ENCODE measurements around the gene WWC2. TPM values are rescaled to one million over a fixed set of nuclear protein-coding genes. Genes with fewer than 3 reads are reported as not detected.

Gene WWC2
- total and polyA plus RNA-seq, 2 donors (not counting 3 experiments of a cell fraction or from before 2014, with no cell fraction given) = 12.9 to 52.2 TPM

DNA sequence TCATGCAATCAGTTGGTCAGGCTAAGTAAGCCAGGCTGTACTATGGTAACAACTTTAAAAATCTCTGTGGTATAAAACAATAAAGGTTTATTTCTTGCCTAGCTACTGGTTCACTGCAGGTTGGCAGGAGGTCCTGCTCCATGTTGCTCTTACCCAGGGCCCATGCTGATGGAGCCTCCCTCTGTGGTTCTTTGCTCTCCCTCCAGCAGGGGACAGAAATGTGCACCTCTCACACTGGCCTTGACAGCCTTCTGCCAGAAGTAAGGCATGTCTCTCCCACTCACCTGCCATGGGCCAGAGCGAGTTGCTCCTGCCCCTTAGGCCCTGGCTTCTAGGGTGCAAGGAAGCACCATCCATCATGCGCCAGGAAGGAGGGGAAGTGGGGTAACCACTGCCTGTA lies 189.9 kb downstream of the WWC2 start:
- no peak for DNase-seq (ENCODE audit: low read depth, low spot score)
- Histone ChIP-seq H3K4me3 (replicated peaks in 1 of 3; ENCODE audit: insufficient read depth in 1 of 3, low read depth in 1 of 3, low read length in 3 of 3) (no peak overlapping the region), H3K79me2 (ENCODE audit: control insufficient read depth, insufficient read depth, low read length) (no peaks in the 10 kb centered on the region), H3K27me3 (ENCODE audit: control insufficient read depth in 2 of 2, insufficient read depth in 2 of 2, low read length in 2 of 2) (no peaks in the 10 kb centered on the region), H3K9ac (replicated peaks; ENCODE audit: extremely low read depth, insufficient read depth, low read length) (no peak overlapping the region), H2AFZ (ENCODE audit: low read depth, low read length) (no peak overlapping the region), H3K27ac (ENCODE audit: insufficient read depth, low read depth, low read length) (no peak overlapping the region), H3K4me1 (ENCODE audit: control insufficient read depth, extremely low read depth, insufficient read depth, low read length) (peaks cover 9% of the 10 kb centered on the region), H4K20me1 (replicated peaks; ENCODE audit: control insufficient read depth, extremely low read depth, insufficient read depth, low read length) (no peaks in the 10 kb centered on the region), H3K36me3 (ENCODE audit: control insufficient read depth in 2 of 2, extremely low read depth in 1 of 2, insufficient read depth in 2 of 2, low read length in 2 of 2) (peaks cover 8 to 21% of the 10 kb centered on the region in 2 experiments), H3K9me1 (replicated peaks; ENCODE audit: control insufficient read depth, extremely low read depth, insufficient read depth, low read length) (no peaks in the 10 kb centered on the region), H3K9me3 (replicated peaks; ENCODE audit: control insufficient read depth, insufficient read depth, low read length) (no peaks in the 10 kb centered on the region), H3K4me2 (ENCODE audit: insufficient read depth, low read length) (no peak overlapping the region)
- no peak for FAIRE-seq
- TF ChIP-seq, protein P1, sequence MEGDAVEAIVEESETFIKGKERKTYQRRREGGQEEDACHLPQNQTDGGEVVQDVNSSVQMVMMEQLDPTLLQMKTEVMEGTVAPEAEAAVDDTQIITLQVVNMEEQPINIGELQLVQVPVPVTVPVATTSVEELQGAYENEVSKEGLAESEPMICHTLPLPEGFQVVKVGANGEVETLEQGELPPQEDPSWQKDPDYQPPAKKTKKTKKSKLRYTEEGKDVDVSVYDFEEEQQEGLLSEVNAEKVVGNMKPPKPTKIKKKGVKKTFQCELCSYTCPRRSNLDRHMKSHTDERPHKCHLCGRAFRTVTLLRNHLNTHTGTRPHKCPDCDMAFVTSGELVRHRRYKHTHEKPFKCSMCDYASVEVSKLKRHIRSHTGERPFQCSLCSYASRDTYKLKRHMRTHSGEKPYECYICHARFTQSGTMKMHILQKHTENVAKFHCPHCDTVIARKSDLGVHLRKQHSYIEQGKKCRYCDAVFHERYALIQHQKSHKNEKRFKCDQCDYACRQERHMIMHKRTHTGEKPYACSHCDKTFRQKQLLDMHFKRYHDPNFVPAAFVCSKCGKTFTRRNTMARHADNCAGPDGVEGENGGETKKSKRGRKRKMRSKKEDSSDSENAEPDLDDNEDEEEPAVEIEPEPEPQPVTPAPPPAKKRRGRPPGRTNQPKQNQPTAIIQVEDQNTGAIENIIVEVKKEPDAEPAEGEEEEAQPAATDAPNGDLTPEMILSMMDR (IDR thresholded peaks at IDR 0.05; ENCODE audit: extremely low read depth in 1 of 2, insufficient read depth in 1 of 2, low read depth in 1 of 2, low read length in 2 of 2) = peak in 1 of 2 donors; percentile 10
- no peak for TF ChIP-seq GATA2 (IDR thresholded peaks at IDR 0.05; ENCODE audit: insufficient read depth, insufficient read length, low read depth, low read length)
- no peak for TF ChIP-seq EZH2 (IDR thresholded peaks at IDR 0.05; ENCODE audit: borderline replicate concordance, low read depth, low read length, severe bottlenecking)
- dilution Hi-C loops (cut with MboI; ENCODE audit: extremely low pct_ligation_motif_present, low sequenced_read_pairs) = no loop called here
- intact Hi-C loops (cut with micrococcal nuclease) = loop anchor here (1.0 to 5.0 kb wide), 2 partner anchors 11 to 108 kb away; no protein-coding TSS in a partner anchor
- CTCF ChIA-PET = no interaction called here
- no TSS peak for BruUV-seq (replicated peaks)
- POLR2A ChIA-PET = no interaction called here

DNA sequence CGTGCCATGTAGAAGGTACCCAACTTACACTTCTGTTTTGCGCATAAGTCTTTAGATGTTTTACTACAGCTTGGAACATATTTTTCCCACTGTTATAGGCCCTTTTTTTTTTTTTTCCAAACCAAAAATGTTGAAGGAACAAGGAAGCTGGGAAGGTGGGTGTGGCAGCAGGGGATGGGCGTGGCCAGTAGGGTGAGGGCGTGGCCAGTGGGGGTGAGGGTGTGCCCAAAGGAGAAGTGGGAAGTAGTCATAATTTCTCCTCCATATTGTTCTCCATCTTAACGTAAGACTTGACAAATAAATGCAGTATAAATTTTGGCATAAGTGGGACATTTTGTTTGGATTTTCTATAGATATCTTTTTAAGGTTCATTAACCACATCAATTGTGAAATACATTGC lies 190.6 kb downstream of the WWC2 start:
- Histone ChIP-seq H3K27me3 (ENCODE audit: control insufficient read depth in 2 of 2, insufficient read depth in 2 of 2, low read length in 2 of 2) (no peaks in the 10 kb centered on the region), H3K9me1 (replicated peaks; ENCODE audit: control insufficient read depth, extremely low read depth, insufficient read depth, low read length) (no peaks in the 10 kb centered on the region), H4K20me1 (replicated peaks; ENCODE audit: control insufficient read depth, extremely low read depth, insufficient read depth, low read length) (no peaks in the 10 kb centered on the region), H3K9ac (replicated peaks; ENCODE audit: extremely low read depth, insufficient read depth, low read length) (no peak overlapping the region), H3K9me3 (replicated peaks; ENCODE audit: control insufficient read depth, insufficient read depth, low read length) (no peaks in the 10 kb centered on the region), H3K79me2 (ENCODE audit: control insufficient read depth, insufficient read depth, low read length) (no peaks in the 10 kb centered on the region), H3K4me2 (ENCODE audit: insufficient read depth, low read length) (no peak overlapping the region), H3K27ac (ENCODE audit: insufficient read depth, low read depth, low read length) (no peak overlapping the region), H2AFZ (ENCODE audit: low read depth, low read length) (no peak overlapping the region), H3K4me1 (ENCODE audit: control insufficient read depth, extremely low read depth, insufficient read depth, low read length) (peaks cover 9% of the 10 kb centered on the region), H3K4me3 (replicated peaks in 1 of 3; ENCODE audit: insufficient read depth in 1 of 3, low read depth in 1 of 3, low read length in 3 of 3) (no peak overlapping the region), H3K36me3 (ENCODE audit: control insufficient read depth in 2 of 2, extremely low read depth in 1 of 2, insufficient read depth in 2 of 2, low read length in 2 of 2) (peaks cover 5 to 16% of the 10 kb centered on the region in 2 experiments)
- ChIA-PET CTCF (interaction anchor here (0.6 to 0.9 kb wide), 2 partner anchors 45 to 118 kb away, joined by 3 to 4 read pairs; no protein-coding TSS in a partner anchor), POLR2A (no interaction called here)
- intact Hi-C loops (cut with micrococcal nuclease) (loop anchor here (5.0 kb wide), 1 partner anchor 108 kb away; no protein-coding TSS in a partner anchor), dilution Hi-C loops (cut with MboI; ENCODE audit: extremely low pct_ligation_motif_present, low sequenced_read_pairs) (no loop called here)
- no peak for FAIRE-seq
- no peak for DNase-seq (ENCODE audit: low read depth, low spot score)
- no TSS peak for BruUV-seq (replicated peaks)
- TF ChIP-seq MYC (IDR thresholded peaks at IDR 0.05; ENCODE audit: low read depth, low read length) (no peak), POLR2AphosphoS5 (IDR thresholded peaks at IDR 0.05; ENCODE audit: insufficient read depth, low read depth, low read length) (no peak), JUN (IDR thresholded peaks at IDR 0.05; ENCODE audit: borderline replicate concordance, insufficient read depth, insufficient read length, low read depth) (no peak), GATA2 (IDR thresholded peaks at IDR 0.05; ENCODE audit: insufficient read depth, insufficient read length, low read depth, low read length) (no peak), EZH2 (IDR thresholded peaks at IDR 0.05; ENCODE audit: borderline replicate concordance, low read depth, low read length, severe bottlenecking) (no peak), POLR2A (IDR thresholded peaks at IDR 0.05; ENCODE audit: low read depth, low read length) (no peak)
- TF ChIP-seq, protein P2, sequence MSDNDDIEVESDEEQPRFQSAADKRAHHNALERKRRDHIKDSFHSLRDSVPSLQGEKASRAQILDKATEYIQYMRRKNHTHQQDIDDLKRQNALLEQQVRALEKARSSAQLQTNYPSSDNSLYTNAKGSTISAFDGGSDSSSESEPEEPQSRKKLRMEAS (IDR thresholded peaks at IDR 0.05; ENCODE audit: insufficient read depth, insufficient read length) = no peak
- TF ChIP-seq, protein P1 (IDR thresholded peaks at IDR 0.05; ENCODE audit: extremely low read depth in 1 of 2, insufficient read depth in 1 of 2, low read depth in 1 of 2, low read length in 2 of 2) = no peak

Data from endothelial cell of umbilical vein (primary cell).